ENCODE results near the gene STK24. TPM values are rescaled to one million over a fixed set of nuclear protein-coding genes. Genes with fewer than 3 reads are reported as not detected.
"Not testable (repeated sequence)": the region's sequence is repeated elsewhere in the genome, so short reads cannot be mapped to it uniquely, and the experiment has no call there.

The STK24 gene
- total RNA-seq, 6 donors from 2014 or later = 51.3 to 89.8 (median 78.6) TPM

DNA sequence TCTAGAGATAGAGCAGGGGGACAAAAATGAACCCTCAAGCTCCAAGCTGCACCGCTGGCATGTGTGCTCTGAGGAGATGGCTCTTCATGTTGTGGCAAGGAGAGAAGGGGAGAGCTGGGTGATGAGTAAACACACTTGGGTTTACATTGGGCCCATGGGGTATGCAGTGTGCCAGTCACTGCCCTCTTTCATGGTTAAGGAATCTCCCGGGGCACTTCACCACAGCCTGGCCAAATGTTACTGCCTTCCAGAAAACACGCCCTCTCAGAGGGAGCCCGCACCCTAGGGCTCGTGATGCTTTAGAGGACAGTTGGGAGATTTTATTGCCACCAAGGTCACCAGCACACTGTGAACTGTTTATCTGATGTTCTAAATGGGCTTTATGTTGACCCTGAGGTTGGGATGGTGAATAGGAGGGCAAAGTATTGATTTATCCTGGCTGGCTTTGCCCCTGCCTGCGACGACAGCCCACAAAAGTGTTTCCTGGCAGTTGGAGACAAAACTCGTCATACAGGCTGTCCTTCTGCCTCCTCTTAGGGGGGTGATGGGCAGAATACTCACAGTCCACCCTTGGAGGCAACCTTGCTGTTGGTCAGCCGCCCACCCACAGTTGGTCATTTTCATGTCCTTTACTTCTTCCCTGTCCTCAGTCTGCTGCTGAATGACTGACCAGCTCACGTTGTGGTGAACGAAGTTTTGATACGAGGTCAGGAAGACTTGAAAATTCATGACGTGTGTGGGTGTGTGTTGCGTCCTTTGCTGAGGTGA is 156.9 kb downstream of the STK24 start:
- peak overlapping the region in 3 of 4 donors; percentile 58 to 79 (median 63) for H3K27ac ChIP-seq
- H3K9me3 ChIP-seq = no peaks in the 10 kb centered on the region
- H3K4me1 ChIP-seq = peaks cover 0 to 29% (median 11%) of the 10 kb centered on the region in 4 donors
- no peaks in the 10 kb centered on the region for H3K27me3 ChIP-seq
- peaks cover 0 to 16% (median 0%) of the 10 kb centered on the region in 4 donors for H3K36me3 ChIP-seq
- 69% methylated on average over 14 of the region's 14 CpGs for WGBS, 2 donors
- DNase-seq = peak in 1 of 2 donors; percentile 75
- peak; percentile 27 to 32 for ATAC-seq (ENCODE audit: low FRiP score in 2 of 2)
- TF ChIP-seq POLR2AphosphoS5 (IDR thresholded peaks at IDR 0.05) (peak in 1 of 2 donors; percentile 29), EP300 (IDR thresholded peaks at IDR 0.05) (peak in 1 of 4 donors; percentile 74)
- TF ChIP-seq, protein P1, sequence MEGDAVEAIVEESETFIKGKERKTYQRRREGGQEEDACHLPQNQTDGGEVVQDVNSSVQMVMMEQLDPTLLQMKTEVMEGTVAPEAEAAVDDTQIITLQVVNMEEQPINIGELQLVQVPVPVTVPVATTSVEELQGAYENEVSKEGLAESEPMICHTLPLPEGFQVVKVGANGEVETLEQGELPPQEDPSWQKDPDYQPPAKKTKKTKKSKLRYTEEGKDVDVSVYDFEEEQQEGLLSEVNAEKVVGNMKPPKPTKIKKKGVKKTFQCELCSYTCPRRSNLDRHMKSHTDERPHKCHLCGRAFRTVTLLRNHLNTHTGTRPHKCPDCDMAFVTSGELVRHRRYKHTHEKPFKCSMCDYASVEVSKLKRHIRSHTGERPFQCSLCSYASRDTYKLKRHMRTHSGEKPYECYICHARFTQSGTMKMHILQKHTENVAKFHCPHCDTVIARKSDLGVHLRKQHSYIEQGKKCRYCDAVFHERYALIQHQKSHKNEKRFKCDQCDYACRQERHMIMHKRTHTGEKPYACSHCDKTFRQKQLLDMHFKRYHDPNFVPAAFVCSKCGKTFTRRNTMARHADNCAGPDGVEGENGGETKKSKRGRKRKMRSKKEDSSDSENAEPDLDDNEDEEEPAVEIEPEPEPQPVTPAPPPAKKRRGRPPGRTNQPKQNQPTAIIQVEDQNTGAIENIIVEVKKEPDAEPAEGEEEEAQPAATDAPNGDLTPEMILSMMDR (IDR thresholded peaks at IDR 0.05) = no peak
- H3K4me3 ChIP-seq = no peak overlapping the region

- H3K36me3 ChIP-seq = peaks cover 0 to 11% (median 0%) of the 10 kb centered on the region in 4 donors
- no peak overlapping the region for H3K4me3 ChIP-seq
- H3K4me1 ChIP-seq = peaks cover 0 to 29% (median 15%) of the 10 kb centered on the region in 4 donors
- WGBS, 2 donors = 55 to 71% methylated on average over 4 of the region's 4 CpGs
- DNase-seq (peak in 1 of 2 donors; percentile 91), ATAC-seq (ENCODE audit: low FRiP score in 2 of 2) (peak; percentile 49 to 86)
- H3K27ac ChIP-seq = peak overlapping the region; percentile 67 to 80 (median 72)
- no peaks in the 10 kb centered on the region for H3K27me3 ChIP-seq
- no peaks in the 10 kb centered on the region for H3K9me3 ChIP-seq
- peak; percentile 55 to 74 for TF ChIP-seq POLR2AphosphoS5 (IDR thresholded peaks at IDR 0.05)
- TF ChIP-seq EP300 (IDR thresholded peaks at IDR 0.05) = peak in 2 of 4 donors; percentile 50 to 94
- no peak for TF ChIP-seq POLR2A (IDR thresholded peaks at IDR 0.05)
Measured at GRCh38 chr13:98416408-98416807, 160.5 kb downstream of the STK24 start.

GRCh38 chr13:98415326-98416070 is 161.4 kb downstream of the STK24 start:
- Histone ChIP-seq H3K27ac (peak overlapping the region; percentile 50 to 80 (median 68)), H3K9me3 (no peaks in the 10 kb centered on the region), H3K4me1 (peaks cover 0 to 29% (median 18%) of the 10 kb centered on the region in 4 donors), H3K27me3 (no peaks in the 10 kb centered on the region), H3K36me3 (peaks cover 0 to 11% (median 0%) of the 10 kb centered on the region in 4 donors), H3K4me3 (no peak overlapping the region)
- TF ChIP-seq POLR2A (IDR thresholded peaks at IDR 0.05) (no peak), POLR2AphosphoS5 (IDR thresholded peaks at IDR 0.05) (no peak), EP300 (IDR thresholded peaks at IDR 0.05) (no peak)
- TF ChIP-seq, protein P1 (IDR thresholded peaks at IDR 0.05) = no peak
- WGBS, 2 donors = 85 to 86% methylated on average over 12 to 18 of the region's 18 CpGs
- no peak for ATAC-seq (ENCODE audit: low FRiP score in 2 of 2)
- DNase-seq = no peak

- peaks cover 0 to 18% (median 12%) of the 10 kb centered on the region in 4 donors for H3K4me1 ChIP-seq
- H3K27ac ChIP-seq = no peak overlapping the region
- H3K36me3 ChIP-seq = peaks cover 0 to 8% (median 0%) of the 10 kb centered on the region in 4 donors
- 90 to 96% methylated on average over 7 of the region's 7 CpGs for WGBS, 2 donors
- no peaks in the 10 kb centered on the region for H3K9me3 ChIP-seq
- TF ChIP-seq, protein P1 (IDR thresholded peaks at IDR 0.05) = no peak
- TF ChIP-seq POLR2A (IDR thresholded peaks at IDR 0.05) (no peak), POLR2AphosphoS5 (IDR thresholded peaks at IDR 0.05) (no peak), EP300 (IDR thresholded peaks at IDR 0.05) (no peak)
- no peak for DNase-seq
- ATAC-seq (ENCODE audit: low FRiP score in 2 of 2) = no peak
- H3K27me3 ChIP-seq = no peaks in the 10 kb centered on the region
- H3K4me3 ChIP-seq = no peak overlapping the region
Measured at GRCh38 chr13:98413796-98414195, 163.1 kb downstream of the STK24 start.

GRCh38 chr13:98413278-98413677 is 163.6 kb downstream of the STK24 start:
- H3K9me3 ChIP-seq; H3K27me3 ChIP-seq; ATAC-seq (ENCODE audit: low FRiP score in 2 of 2); H3K4me3 ChIP-seq; DNase-seq; H3K36me3 ChIP-seq; H3K27ac ChIP-seq: not testable (repeated sequence)
- WGBS, 2 donors = 87 to 90% methylated on average over 3 of the region's 3 CpGs
- peaks cover 0 to 18% (median 12%) of the 10 kb centered on the region in 4 donors for H3K4me1 ChIP-seq

All from upper lobe of left lung (tissue), 6 donors.